Measurements from ENCODE around the gene APOA4. TPM values are rescaled to one million over a fixed set of nuclear protein-coding genes. Genes with fewer than 3 reads are reported as not detected.

APOA4 gene
- total and polyA plus RNA-seq, 2 of the 13 experiments (the other 11 are each of a cell fraction or from before 2014, with no cell fraction given), result 3.8 to 7.2 TPM

DNA sequence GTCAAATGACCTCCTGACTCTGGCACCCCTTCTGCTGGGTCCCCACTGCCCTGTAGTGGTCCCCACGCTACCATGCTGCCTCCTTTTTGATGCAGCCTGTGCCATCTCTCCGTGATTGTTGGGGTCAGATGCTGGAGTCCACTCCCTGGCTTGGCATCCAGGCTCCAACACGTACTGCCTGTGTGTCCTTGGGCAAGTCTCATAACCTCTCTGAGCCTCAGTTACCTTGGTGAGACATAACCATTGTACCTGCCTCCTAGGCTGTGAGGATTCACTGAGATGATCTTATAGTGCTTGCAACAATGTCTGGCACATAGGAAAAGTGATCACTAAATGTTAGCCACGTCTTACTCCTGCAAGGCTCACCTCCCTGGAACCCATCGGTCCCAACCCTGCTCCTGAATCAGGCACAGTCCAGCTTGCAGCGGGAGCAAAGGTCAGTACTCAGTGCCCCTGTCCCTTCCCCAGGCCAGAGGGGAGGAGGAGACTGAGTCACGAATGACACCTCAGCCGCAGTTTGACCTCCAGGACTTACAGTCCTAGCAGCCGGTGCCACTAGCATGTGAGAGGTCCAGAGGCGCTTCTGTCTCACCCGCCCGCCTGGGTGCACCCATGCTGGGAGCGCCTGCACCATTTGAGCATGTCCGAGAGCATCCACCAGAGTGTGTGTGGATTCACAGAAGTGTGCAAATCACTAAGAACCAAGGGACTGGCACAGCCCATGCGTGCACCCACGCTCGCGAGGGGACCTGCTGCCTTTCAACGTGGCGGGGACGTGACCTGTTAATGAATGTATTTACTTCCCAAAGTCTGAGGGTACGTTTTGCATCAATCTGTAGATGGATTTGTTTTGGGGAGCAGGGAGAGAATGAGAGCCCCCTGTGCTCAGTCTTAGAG lies 3.0 kb upstream of the APOA4 start (continued):
- TF ChIP-seq CHD4 (IDR thresholded peaks at IDR 0.05; ENCODE audit: borderline replicate concordance, low read length) (peak; percentile 71; the same call in 1 of the 2 replicates), ZNF678 (CRISPR knock-in tag; IDR thresholded peaks at IDR 0.05) (no peak), JUND (CRISPR knock-in tag; IDR thresholded peaks at IDR 0.05) (no peak; the same call in 1 of the 2 replicates), ZNF451 (CRISPR knock-in tag; IDR thresholded peaks at IDR 0.05) (peak; percentile 13; the same call in 1 of the 2 replicates), SKI (IDR thresholded peaks at IDR 0.05; ENCODE audit: partially characterized antibody) (peak; percentile 28), GTF3A (CRISPR knock-in tag; conservative IDR thresholded peaks at IDR 0.05) (no peak), MEF2D (CRISPR knock-in tag; IDR thresholded peaks at IDR 0.05) (peak; percentile 36; the same call in 1 of the 2 replicates), FOXA3 (CRISPR knock-in tag; IDR thresholded peaks at IDR 0.05) (0 out of 2 replicates have a peak, but pooled peaks have one; percentile 12), ZNF768 (CRISPR knock-in tag; IDR thresholded peaks at IDR 0.05) (peak; percentile 99)
- TF ChIP-seq, protein P1, sequence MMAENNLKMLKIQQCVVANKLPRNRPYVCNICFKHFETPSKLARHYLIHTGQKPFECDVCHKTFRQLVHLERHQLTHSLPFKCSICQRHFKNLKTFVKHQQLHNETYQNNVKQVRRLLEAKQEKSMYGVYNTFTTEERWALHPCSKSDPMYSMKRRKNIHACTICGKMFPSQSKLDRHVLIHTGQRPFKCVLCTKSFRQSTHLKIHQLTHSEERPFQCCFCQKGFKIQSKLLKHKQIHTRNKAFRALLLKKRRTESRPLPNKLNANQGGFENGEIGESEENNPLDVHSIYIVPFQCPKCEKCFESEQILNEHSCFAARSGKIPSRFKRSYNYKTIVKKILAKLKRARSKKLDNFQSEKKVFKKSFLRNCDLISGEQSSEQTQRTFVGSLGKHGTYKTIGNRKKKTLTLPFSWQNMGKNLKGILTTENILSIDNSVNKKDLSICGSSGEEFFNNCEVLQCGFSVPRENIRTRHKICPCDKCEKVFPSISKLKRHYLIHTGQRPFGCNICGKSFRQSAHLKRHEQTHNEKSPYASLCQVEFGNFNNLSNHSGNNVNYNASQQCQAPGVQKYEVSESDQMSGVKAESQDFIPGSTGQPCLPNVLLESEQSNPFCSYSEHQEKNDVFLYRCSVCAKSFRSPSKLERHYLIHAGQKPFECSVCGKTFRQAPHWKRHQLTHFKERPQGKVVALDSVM (CRISPR knock-in tag; IDR thresholded peaks at IDR 0.05), result no peak
- TF ChIP-seq, protein P2, sequence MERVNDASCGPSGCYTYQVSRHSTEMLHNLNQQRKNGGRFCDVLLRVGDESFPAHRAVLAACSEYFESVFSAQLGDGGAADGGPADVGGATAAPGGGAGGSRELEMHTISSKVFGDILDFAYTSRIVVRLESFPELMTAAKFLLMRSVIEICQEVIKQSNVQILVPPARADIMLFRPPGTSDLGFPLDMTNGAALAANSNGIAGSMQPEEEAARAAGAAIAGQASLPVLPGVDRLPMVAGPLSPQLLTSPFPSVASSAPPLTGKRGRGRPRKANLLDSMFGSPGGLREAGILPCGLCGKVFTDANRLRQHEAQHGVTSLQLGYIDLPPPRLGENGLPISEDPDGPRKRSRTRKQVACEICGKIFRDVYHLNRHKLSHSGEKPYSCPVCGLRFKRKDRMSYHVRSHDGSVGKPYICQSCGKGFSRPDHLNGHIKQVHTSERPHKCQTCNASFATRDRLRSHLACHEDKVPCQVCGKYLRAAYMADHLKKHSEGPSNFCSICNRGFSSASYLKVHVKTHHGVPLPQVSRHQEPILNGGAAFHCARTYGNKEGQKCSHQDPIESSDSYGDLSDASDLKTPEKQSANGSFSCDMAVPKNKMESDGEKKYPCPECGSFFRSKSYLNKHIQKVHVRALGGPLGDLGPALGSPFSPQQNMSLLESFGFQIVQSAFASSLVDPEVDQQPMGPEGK (CRISPR knock-in tag; IDR thresholded peaks at IDR 0.05), result peak; percentile 49; the same call in 1 of the 2 replicates
- TF ChIP-seq, protein P3, sequence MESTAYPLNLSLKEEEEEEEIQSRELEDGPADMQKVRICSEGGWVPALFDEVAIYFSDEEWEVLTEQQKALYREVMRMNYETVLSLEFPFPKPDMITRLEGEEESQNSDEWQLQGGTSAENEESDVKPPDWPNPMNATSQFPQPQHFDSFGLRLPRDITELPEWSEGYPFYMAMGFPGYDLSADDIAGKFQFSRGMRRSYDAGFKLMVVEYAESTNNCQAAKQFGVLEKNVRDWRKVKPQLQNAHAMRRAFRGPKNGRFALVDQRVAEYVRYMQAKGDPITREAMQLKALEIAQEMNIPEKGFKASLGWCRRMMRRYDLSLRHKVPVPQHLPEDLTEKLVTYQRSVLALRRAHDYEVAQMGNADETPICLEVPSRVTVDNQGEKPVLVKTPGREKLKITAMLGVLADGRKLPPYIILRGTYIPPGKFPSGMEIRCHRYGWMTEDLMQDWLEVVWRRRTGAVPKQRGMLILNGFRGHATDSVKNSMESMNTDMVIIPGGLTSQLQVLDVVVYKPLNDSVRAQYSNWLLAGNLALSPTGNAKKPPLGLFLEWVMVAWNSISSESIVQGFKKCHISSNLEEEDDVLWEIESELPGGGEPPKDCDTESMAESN (CRISPR knock-in tag; conservative IDR thresholded peaks at IDR 0.05), result peak; percentile 39
- TF ChIP-seq, protein P4, sequence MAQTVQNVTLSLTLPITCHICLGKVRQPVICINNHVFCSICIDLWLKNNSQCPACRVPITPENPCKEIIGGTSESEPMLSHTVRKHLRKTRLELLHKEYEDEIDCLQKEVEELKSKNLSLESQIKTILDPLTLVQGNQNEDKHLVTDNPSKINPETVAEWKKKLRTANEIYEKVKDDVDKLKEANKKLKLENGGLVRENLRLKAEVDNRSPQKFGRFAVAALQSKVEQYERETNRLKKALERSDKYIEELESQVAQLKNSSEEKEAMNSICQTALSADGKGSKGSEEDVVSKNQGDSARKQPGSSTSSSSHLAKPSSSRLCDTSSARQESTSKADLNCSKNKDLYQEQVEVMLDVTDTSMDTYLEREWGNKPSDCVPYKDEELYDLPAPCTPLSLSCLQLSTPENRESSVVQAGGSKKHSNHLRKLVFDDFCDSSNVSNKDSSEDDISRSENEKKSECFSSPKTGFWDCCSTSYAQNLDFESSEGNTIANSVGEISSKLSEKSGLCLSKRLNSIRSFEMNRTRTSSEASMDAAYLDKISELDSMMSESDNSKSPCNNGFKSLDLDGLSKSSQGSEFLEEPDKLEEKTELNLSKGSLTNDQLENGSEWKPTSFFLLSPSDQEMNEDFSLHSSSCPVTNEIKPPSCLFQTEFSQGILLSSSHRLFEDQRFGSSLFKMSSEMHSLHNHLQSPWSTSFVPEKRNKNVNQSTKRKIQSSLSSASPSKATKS (CRISPR knock-in tag; IDR thresholded peaks at IDR 0.05), result no peak
- TF ChIP-seq, protein P5, sequence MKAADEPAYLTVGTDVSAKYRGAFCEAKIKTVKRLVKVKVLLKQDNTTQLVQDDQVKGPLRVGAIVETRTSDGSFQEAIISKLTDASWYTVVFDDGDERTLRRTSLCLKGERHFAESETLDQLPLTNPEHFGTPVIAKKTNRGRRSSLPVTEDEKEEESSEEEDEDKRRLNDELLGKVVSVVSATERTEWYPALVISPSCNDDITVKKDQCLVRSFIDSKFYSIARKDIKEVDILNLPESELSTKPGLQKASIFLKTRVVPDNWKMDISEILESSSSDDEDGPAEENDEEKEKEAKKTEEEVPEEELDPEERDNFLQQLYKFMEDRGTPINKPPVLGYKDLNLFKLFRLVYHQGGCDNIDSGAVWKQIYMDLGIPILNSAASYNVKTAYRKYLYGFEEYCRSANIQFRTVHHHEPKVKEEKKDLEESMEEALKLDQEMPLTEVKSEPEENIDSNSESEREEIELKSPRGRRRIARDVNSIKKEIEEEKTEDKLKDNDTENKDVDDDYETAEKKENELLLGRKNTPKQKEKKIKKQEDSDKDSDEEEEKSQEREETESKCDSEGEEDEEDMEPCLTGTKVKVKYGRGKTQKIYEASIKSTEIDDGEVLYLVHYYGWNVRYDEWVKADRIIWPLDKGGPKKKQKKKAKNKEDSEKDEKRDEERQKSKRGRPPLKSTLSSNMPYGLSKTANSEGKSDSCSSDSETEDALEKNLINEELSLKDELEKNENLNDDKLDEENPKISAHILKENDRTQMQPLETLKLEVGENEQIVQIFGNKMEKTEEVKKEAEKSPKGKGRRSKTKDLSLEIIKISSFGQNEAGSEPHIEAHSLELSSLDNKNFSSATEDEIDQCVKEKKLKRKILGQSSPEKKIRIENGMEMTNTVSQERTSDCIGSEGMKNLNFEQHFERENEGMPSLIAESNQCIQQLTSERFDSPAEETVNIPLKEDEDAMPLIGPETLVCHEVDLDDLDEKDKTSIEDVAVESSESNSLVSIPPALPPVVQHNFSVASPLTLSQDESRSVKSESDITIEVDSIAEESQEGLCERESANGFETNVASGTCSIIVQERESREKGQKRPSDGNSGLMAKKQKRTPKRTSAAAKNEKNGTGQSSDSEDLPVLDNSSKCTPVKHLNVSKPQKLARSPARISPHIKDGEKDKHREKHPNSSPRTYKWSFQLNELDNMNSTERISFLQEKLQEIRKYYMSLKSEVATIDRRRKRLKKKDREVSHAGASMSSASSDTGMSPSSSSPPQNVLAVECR (CRISPR knock-in tag; IDR thresholded peaks at IDR 0.05; ENCODE audit: borderline replicate concordance), result 0 out of 2 replicates have a peak, but pooled peaks have one; percentile 50

Measured in HepG2 (cell line).